Stimulated activated CD4-positive, alpha-beta T cell treated with anti-CD3 and anti-CD28 coated beads, Interleukin-1b, Interleukin-23, amount 100 ng/mL, for 4 hours (primary cell): ENCODE results near the gene CDK2.

Source experiments
- DNase-seq, 2 donors: peaks; one replicate each; pipeline ENCODE4 v3.0.0-alpha.2; 2020; ENCODE audit warnings: low read depth in 2 of 2

CDK2 gene

GRCh38 chr12:56011509-56012090 is 45.0 kb downstream of the CDK2 start:
- no peak for DNase-seq

- no peak for DNase-seq
Observed at GRCh38 chr12:56013482-56013881, 46.9 kb downstream of the CDK2 start.

GRCh38 chr12:56014205-56014604 is 47.6 kb downstream of the CDK2 start:
- DNase-seq: no peak

GRCh38 chr12:56017181-56017580 is 50.6 kb downstream of the CDK2 start:
- no peak for DNase-seq

GRCh38 chr12:56018356-56018755 is 51.7 kb downstream of the CDK2 start:
- DNase-seq: no peak

- DNase-seq: no peak
Observed at GRCh38 chr12:56020423-56021184, 54.0 kb downstream of the CDK2 start, which contains the start of gene IKZF4. TSS of gene IKZF4 (plus strand) at chr12:56021043. CDS start at chr12:56021494, 451 bp downstream.

GRCh38 chr12:56021889-56022497 is 55.4 kb downstream of the CDK2 start:
- no peak for DNase-seq
